CD14-positive monocyte (primary cell): ENCODE data around the gene BBLN. TPM values are rescaled to one million over a fixed set of nuclear protein-coding genes. Genes with fewer than 3 reads are reported as not detected.

ENCODE experiments used
- DNase-seq, 3 donors: peaks; one replicate each; pipeline ENCODE4 v3.0.0-alpha.2; 2011 to 2022
- H2AFZ ChIP-seq: 2 replicates; pipeline ENCODE4 v1.6.0; 2012; ENCODE audit warnings: mild to moderate bottlenecking, low read depth, low read length, inconsistent platforms; ENCODE audit not compliant: insufficient read depth, poor library complexity, severe bottlenecking
- H3K27ac ChIP-seq, 2 donors: 1 replicate in 1 of 2; 2 replicates in 1 of 2; pipeline ENCODE4 v1.5.1; 2012 to 2013; ENCODE audit warnings: low read length in 2 of 2, control low read depth in 1 of 2, inconsistent platforms in 1 of 2, low read depth in 1 of 2, mild to moderate bottlenecking in 1 of 2
- H3K27me3 ChIP-seq, 2 donors: one replicate each; pipeline versions ENCODE4 v1.6.0 to v1.6.1; 2011 to 2013; ENCODE audit warnings: low read length in 2 of 2; ENCODE audit not compliant: control insufficient read depth in 2 of 2, insufficient read depth in 2 of 2
- H3K36me3 ChIP-seq, 2 donors: replicated peaks in 1 of 2; 1 replicate in 1 of 2; 2 replicates in 1 of 2; pipeline versions ENCODE4 v1.5.1 to v1.6.1; 2012 to 2013; ENCODE audit warnings: low read length in 2 of 2, control low read depth in 1 of 2, inconsistent platforms in 1 of 2, mild to moderate bottlenecking in 1 of 2; ENCODE audit not compliant: insufficient read depth in 2 of 2, control insufficient read depth in 1 of 2
- H3K4me1 ChIP-seq, 2 donors: 1 replicate in 1 of 2; 2 replicates in 1 of 2; pipeline versions ENCODE4 v1.5.1 to v1.6.1; 2012 to 2013; ENCODE audit warnings: low read length in 2 of 2, control low read depth in 1 of 2, inconsistent platforms in 1 of 2, mild to moderate bottlenecking in 1 of 2, moderate library complexity in 1 of 2; ENCODE audit not compliant: insufficient read depth in 2 of 2, control insufficient read depth in 1 of 2
- H3K4me2 ChIP-seq: replicated peaks from 2 replicates; pipeline ENCODE3; 2012; ENCODE audit warnings: low read length, moderate library complexity, mild to moderate bottlenecking; ENCODE audit not compliant: poor library complexity, severe bottlenecking; ENCODE audit errors: extremely low read depth
- H3K4me3 ChIP-seq, 3 experiments: fragments of 200-600 bp in 1 of 3; sonication (generic) in 1 of 3; replicated peaks in 1 of 3; 1 replicate in 2 of 3; 2 replicates in 1 of 3; pipeline ENCODE4 v1.5.1; 2011 to 2013; ENCODE audit warnings: low read length in 3 of 3, mild to moderate bottlenecking in 3 of 3, control low read depth in 2 of 3, low read depth in 2 of 3, inconsistent platforms in 1 of 3, moderate library complexity in 1 of 3
- H3K79me2 ChIP-seq: 2 replicates; pipeline ENCODE4 v1.6.0; 2012; ENCODE audit warnings: mild to moderate bottlenecking, control low read depth, inconsistent platforms, low read length, moderate library complexity; ENCODE audit not compliant: insufficient read depth
- H3K9ac ChIP-seq: 2 replicates; pipeline ENCODE4 v1.6.0; 2017; ENCODE audit warnings: low read length, mild to moderate bottlenecking; ENCODE audit not compliant: insufficient read depth, poor library complexity, severe bottlenecking
- H3K9me3 ChIP-seq, 2 donors: replicated peaks in 1 of 2; 1 replicate in 1 of 2; 2 replicates in 1 of 2; pipeline versions ENCODE4 v1.5.1 to v1.6.1; 2012 to 2013; ENCODE audit warnings: low read length in 2 of 2, control low read depth in 1 of 2; ENCODE audit not compliant: control insufficient read depth in 1 of 2, insufficient read depth in 1 of 2
- H4K20me1 ChIP-seq: 2 replicates; pipeline ENCODE4 v1.6.0; 2012; ENCODE audit warnings: mild to moderate bottlenecking, low read length, control low read depth, moderate library complexity; ENCODE audit not compliant: insufficient read depth
- H3K27ac Mint-ChIP-seq, 7 donors: one replicate each; pipeline ENCODE4 v1.8.0; 2020; ENCODE audit warnings: mild to moderate bottlenecking in 7 of 7, mixed read lengths in 7 of 7, moderate library complexity in 6 of 7, inconsistent platforms in 2 of 7
- H3K27me3 Mint-ChIP-seq, 3 donors: one replicate each; pipeline ENCODE4 v1.8.0; 2021 to 2022; ENCODE audit warnings: low read depth in 3 of 3, mild to moderate bottlenecking in 3 of 3, mixed read lengths in 3 of 3, moderate library complexity in 3 of 3, inconsistent platforms in 1 of 3
- H3K36me3 Mint-ChIP-seq, 2 donors: one replicate each; pipeline ENCODE4 v1.8.0; 2020; ENCODE audit warnings: mixed read lengths in 2 of 2, inconsistent platforms in 1 of 2, mild to moderate bottlenecking in 1 of 2
- H3K4me1 Mint-ChIP-seq: one replicate; pipeline ENCODE4 v1.8.0; 2020; ENCODE audit warnings: mild to moderate bottlenecking, mixed read lengths
- H3K4me3 Mint-ChIP-seq, 2 donors: one replicate each; pipeline ENCODE4 v1.8.0; 2020; ENCODE audit warnings: mild to moderate bottlenecking in 2 of 2, mixed read lengths in 2 of 2, moderate library complexity in 1 of 2
- H3K9me3 Mint-ChIP-seq, 7 donors: one replicate each; pipeline ENCODE4 v1.8.0; 2020 to 2022; ENCODE audit warnings: mixed read lengths in 7 of 7, mild to moderate bottlenecking in 6 of 7, moderate library complexity in 6 of 7, inconsistent platforms in 2 of 7
- CTCF ChIP-seq: fragments of 200-600 bp; IDR thresholded peaks from one replicate; pipeline ENCODE4 v1.8.0; 2022; ENCODE audit warnings: antibody characterized with exemption, mild to moderate bottlenecking
- WGBS: methylation state at CpG from one replicate; pipeline ENCODE4 v1.1.5; 2013; ENCODE audit warnings: missing lambda C conversion rate; ENCODE audit not compliant: insufficient coverage; 5-methylcytosine and 5-hydroxymethylcytosine counted together
- intact Hi-C, 2 donors: fragments of 100-400 bp; cut with micrococcal nuclease; formaldehyde crosslinking; loops; one replicate each; pipeline versions ENCODE4 v1.15.0 to v1.15.1; 2023
- polyA plus RNA-seq, 3 donors: library from polyadenylated mRNA; depleted of rRNA in 1 of 3; unstranded in 2 of 3; stranded (reverse) in 1 of 3; fragments of 300-500 nt in 2 of 3; fragments of >200 nt in 1 of 3; fragmentation: Illumina TruSeq in 2 of 3; gene quantifications; 1 replicate in 2 of 3; 2 replicates in 1 of 3; pipeline ENCODE4 v1.2.3, GENCODE V29; 2012 to 2021

The BBLN gene
- polyA plus RNA-seq, 3 donors = 51.5 to 74.8 (median 54.5) TPM

GRCh38 chr9:128208946-128209669 lies 49.0 kb downstream of the BBLN start:
- H3K79me2 ChIP-seq = no peaks in the 10 kb centered on the region
- peaks cover 0 to 13% of the 10 kb centered on the region in 2 donors for H3K27me3 ChIP-seq
- H3K36me3 ChIP-seq = no peaks in the 10 kb centered on the region
- Mint-ChIP-seq H3K27ac (no peak overlapping the region), H3K36me3 (no peaks in the 10 kb centered on the region), H3K9me3 (peaks cover 0 to 8% (median 0%) of the 10 kb centered on the region in 7 donors), H3K27me3 (peaks cover 15 to 33% (median 25%) of the 10 kb centered on the region in 3 donors), H3K4me1 (peaks cover 16% of the 10 kb centered on the region), H3K4me3 (no peak overlapping the region)
- DNase-seq = no peak
- H3K4me3 ChIP-seq = no peak overlapping the region
- peaks cover 8 to 16% of the 10 kb centered on the region in 2 donors for H3K4me1 ChIP-seq
- 100% methylated on average over 3 of the region's 15 CpGs for WGBS
- no peaks in the 10 kb centered on the region for H4K20me1 ChIP-seq
- no peak overlapping the region for H2AFZ ChIP-seq
- H3K4me2 ChIP-seq = no peak overlapping the region
- no peaks in the 10 kb centered on the region for H3K9me3 ChIP-seq
- H3K27ac ChIP-seq = no peak overlapping the region
- H3K9ac ChIP-seq = no peak overlapping the region
- TF ChIP-seq CTCF = no peak
- intact Hi-C loops = no loop called here

- H3K9ac ChIP-seq = no peak overlapping the region
- intact Hi-C loops = no loop called here
- no peak overlapping the region for H3K4me2 ChIP-seq
- Mint-ChIP-seq H3K4me1 (peaks cover 11% of the 10 kb centered on the region), H3K27ac (no peak overlapping the region), H3K4me3 (no peak overlapping the region), H3K36me3 (no peaks in the 10 kb centered on the region), H3K9me3 (no peaks in the 10 kb centered on the region), H3K27me3 (peaks cover 4 to 14% (median 13%) of the 10 kb centered on the region in 3 donors)
- H3K36me3 ChIP-seq = no peaks in the 10 kb centered on the region
- no peak for DNase-seq
- 84% methylated on average over 4 of the region's 12 CpGs for WGBS
- no peaks in the 10 kb centered on the region for H3K79me2 ChIP-seq
- H3K4me1 ChIP-seq = peaks cover 5 to 11% of the 10 kb centered on the region in 2 donors
- H3K4me3 ChIP-seq = no peak overlapping the region
- no peaks in the 10 kb centered on the region for H3K27me3 ChIP-seq
- no peaks in the 10 kb centered on the region for H3K9me3 ChIP-seq
- H2AFZ ChIP-seq = no peak overlapping the region
- no peaks in the 10 kb centered on the region for H4K20me1 ChIP-seq
- no peak overlapping the region for H3K27ac ChIP-seq
- no peak for TF ChIP-seq CTCF
Measured at GRCh38 chr9:128211186-128211980, 51.3 kb downstream of the BBLN start.
